AG10803 (cell line): Measurements from ENCODE around the gene KCNG4.

Experiments
- DNase-seq: peaks from one replicate; pipeline ENCODE4 v3.0.0; 2010; ENCODE audit warnings: low read depth
- H3K4me3 ChIP-seq: 2 replicates; pipeline ENCODE4 v1.5.1; 2011; ENCODE audit warnings: mild to moderate bottlenecking, low read length, control low read depth
- CTCF ChIP-seq: conservative IDR thresholded peaks from 2 replicates; pipeline ENCODE4 v1.5.1; 2011; ENCODE audit warnings: mild to moderate bottlenecking, low read length, control low read depth, inconsistent platforms

Gene KCNG4

GRCh38 chr16:84244728-84245127 is 4.9 kb upstream of the KCNG4 start:
- no peak for TF ChIP-seq CTCF
- no peak for DNase-seq
- H3K4me3 ChIP-seq: no peak overlapping the region

GRCh38 chr16:84243732-84244131 is 3.9 kb upstream of the KCNG4 start:
- H3K4me3 ChIP-seq: no peak overlapping the region
- no peak for TF ChIP-seq CTCF
- no peak for DNase-seq

GRCh38 chr16:84242839-84243238 is 3.0 kb upstream of the KCNG4 start:
- no peak for TF ChIP-seq CTCF
- no peak for DNase-seq
- no peak overlapping the region for H3K4me3 ChIP-seq

GRCh38 chr16:84241778-84242177 is 2.0 kb upstream of the KCNG4 start:
- DNase-seq: no peak
- no peak for TF ChIP-seq CTCF

GRCh38 chr16:84240455-84240854 is 643 bp upstream of the KCNG4 start:
- no peak for TF ChIP-seq CTCF
- no peak overlapping the region for H3K4me3 ChIP-seq
- no peak for DNase-seq

More at GRCh38 chr16:84241778-84242177, 2.0 kb upstream of the KCNG4 start:
- H3K4me3 ChIP-seq: no peak overlapping the region

GRCh38 chr16:84239141-84239769 is 557 bp downstream of the KCNG4 start:
- TF ChIP-seq CTCF: no peak
- no peak overlapping the region for H3K4me3 ChIP-seq
- peak; percentile 11 for DNase-seq

GRCh38 chr16:84237994-84238750 is 1.6 kb downstream of the KCNG4 start:
- no peak for DNase-seq
- no peak overlapping the region for H3K4me3 ChIP-seq
- no peak for TF ChIP-seq CTCF
